Ammon's horn (tissue), 1 donor: ENCODE data around the gene SPCS3.
"Not testable (repeated sequence)": the region's sequence is repeated elsewhere in the genome, so short reads cannot be mapped to it uniquely, and the experiment has no call there.

Source experiments
- DNase-seq: peaks from one replicate; pipeline ENCODE4 v3.0.0-alpha.2; 2016; ENCODE audit warnings: low spot score

SPCS3 gene

GRCh38 chr4:176319704-176320339 lies at the start of gene SPCS3:
TSS of gene SPCS3 (plus strand) at chr4:176319966. CDS start at chr4:176320077, 111 bp downstream.
- peak; percentile 99 for DNase-seq

GRCh38 chr4:176270669-176271068 lies 49.1 kb upstream of the SPCS3 start:
- DNase-seq = no peak

GRCh38 chr4:176271749-176272148 lies 48.0 kb upstream of the SPCS3 start:
- DNase-seq = no peak

GRCh38 chr4:176272799-176273198 lies 47.0 kb upstream of the SPCS3 start:
- no peak for DNase-seq

GRCh38 chr4:176273736-176274135 lies 46.0 kb upstream of the SPCS3 start:
- no peak for DNase-seq

GRCh38 chr4:176274441-176274840 lies 45.3 kb upstream of the SPCS3 start:
- no peak for DNase-seq

GRCh38 chr4:176276710-176277109 lies 43.1 kb upstream of the SPCS3 start:
- no peak for DNase-seq

GRCh38 chr4:176277162-176277904 lies 42.4 kb upstream of the SPCS3 start:
- DNase-seq = peak; percentile 46

GRCh38 chr4:176279560-176279959 lies 40.2 kb upstream of the SPCS3 start:
- DNase-seq = not testable (repeated sequence)

- DNase-seq = no peak
Measured at GRCh38 chr4:176286728-176287127, 33.0 kb upstream of the SPCS3 start.

- no peak for DNase-seq
Measured at GRCh38 chr4:176287546-176287945, 32.2 kb upstream of the SPCS3 start.

- no peak for DNase-seq
Measured at GRCh38 chr4:176288020-176288419, 31.7 kb upstream of the SPCS3 start.

GRCh38 chr4:176289561-176289960 lies 30.2 kb upstream of the SPCS3 start:
- no peak for DNase-seq

- no peak for DNase-seq
Measured at GRCh38 chr4:176290520-176290919, 29.2 kb upstream of the SPCS3 start.

GRCh38 chr4:176291748-176292147 lies 28.0 kb upstream of the SPCS3 start:
- DNase-seq = no peak

- no peak for DNase-seq
Measured at GRCh38 chr4:176292920-176293319, 26.8 kb upstream of the SPCS3 start.

GRCh38 chr4:176293660-176294059 lies 26.1 kb upstream of the SPCS3 start:
- no peak for DNase-seq

GRCh38 chr4:176295907-176296306 lies 23.9 kb upstream of the SPCS3 start:
- DNase-seq = not testable (repeated sequence)

- no peak for DNase-seq
Measured at GRCh38 chr4:176298664-176299063, 21.1 kb upstream of the SPCS3 start.

- DNase-seq = no peak
Measured at GRCh38 chr4:176300036-176300435, 19.7 kb upstream of the SPCS3 start.

GRCh38 chr4:176300565-176300964 lies 19.2 kb upstream of the SPCS3 start:
- no peak for DNase-seq

GRCh38 chr4:176302283-176303275 lies 17.2 kb upstream of the SPCS3 start:
- DNase-seq = no peak
